Left hindlimb (tissue), 1 donor: ENCODE results near the gene SCN2B.

Experiments
- DNase-seq: peaks from one replicate; pipeline ENCODE4 v3.0.0-alpha.2; 2018

Gene SCN2B

DNA sequence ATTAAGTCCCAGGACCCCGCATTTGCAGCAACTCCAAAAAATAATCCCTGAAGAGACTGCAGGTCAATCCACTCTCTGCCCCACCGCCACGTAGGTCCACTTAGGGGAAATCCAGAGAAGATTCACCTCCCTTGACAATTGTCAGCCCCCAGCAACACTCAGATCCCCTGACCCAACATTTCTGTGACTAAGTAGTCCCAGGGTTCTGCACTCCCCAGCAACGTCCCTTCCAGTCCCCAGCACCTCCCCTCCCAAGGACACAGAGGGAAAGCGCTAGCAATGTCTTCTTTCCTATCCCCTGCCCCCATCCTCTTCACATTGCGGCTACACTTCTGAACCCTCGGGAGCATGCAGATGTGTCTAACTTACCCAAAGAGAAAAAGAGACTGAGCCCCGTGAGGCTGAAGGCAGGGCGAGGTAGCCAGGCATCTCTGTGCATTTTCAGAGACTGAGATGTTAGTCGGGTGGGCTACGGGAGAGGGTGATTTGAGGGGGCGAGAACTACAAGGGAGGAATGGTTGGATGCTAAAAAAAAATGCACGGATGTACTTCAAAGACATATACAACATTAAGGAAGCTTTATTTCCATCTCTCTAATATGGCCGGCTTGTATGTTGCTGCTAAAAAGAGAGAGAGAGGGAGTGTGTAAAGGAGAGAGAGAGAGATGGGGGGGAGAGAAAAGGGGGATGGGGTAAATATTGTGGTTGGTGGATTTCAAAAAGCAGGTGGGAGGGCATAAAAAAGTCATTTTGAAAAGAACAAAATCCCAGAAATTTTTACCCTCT is at the start of gene SCN2B:
Gene SCN2B (minus strand): TSS at position 647 of the 785 bp plus-strand sequence. CDS start 208 bp downstream, at position 439.
- DNase-seq, result no peak

GRCh38 chr11:118224511-118225188 is 48.2 kb upstream of the SCN2B start, which contains the start of gene JAML:
TSS of gene JAML (minus strand) at chr11:118225011. CDS start at chr11:118214866, 10,145 bp downstream.
- DNase-seq, result no peak

DNA sequence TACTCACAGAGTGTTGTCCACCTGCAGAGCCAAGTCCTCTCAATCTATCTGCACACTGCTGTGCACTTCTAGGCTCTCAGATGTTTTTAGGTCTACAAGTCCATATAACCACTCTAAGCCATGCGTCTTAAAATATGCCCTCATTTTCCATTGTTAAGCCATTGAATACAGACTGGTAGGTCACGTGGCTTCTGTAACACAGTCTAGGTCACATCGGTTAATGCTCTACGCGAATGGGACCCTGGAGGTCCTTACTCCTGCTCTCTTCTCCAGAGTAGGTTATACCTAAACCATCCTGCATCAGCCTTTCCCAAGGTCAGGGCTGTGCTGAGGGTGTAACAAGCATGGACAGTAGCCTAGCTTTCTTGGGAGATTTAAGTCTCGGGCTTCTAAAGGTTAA is 47.6 kb upstream of the SCN2B start:
- DNase-seq, result no peak

GRCh38 chr11:118223570-118223969 is 47.1 kb upstream of the SCN2B start:
- no peak for DNase-seq

GRCh38 chr11:118222437-118222836 is 46.0 kb upstream of the SCN2B start:
- DNase-seq, result no peak

- no peak for DNase-seq
These were observed 45.0 kb upstream of the SCN2B start for GRCh38 chr11:118221419-118221818.

DNA sequence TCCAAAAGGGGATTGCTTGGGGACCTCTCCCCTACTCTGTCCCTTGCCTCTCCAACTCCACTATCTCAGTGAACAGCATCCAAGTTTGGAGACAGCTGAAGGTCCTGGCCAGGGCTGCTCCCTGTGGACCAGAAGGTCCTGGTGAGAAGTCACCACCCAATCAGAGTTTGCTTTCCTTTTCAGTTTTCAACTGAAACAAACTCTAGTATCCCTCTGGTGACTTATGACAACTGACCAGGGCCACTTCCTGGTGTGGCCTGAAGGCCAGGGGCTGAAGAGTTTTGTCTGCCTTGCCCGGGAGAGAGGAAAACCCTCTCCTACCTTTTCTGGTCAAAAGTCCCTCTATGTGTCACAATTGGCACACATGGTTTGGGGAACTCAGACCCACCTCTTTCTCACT is 43.3 kb upstream of the SCN2B start:
- DNase-seq, result no peak

GRCh38 chr11:118219244-118219643 is 42.8 kb upstream of the SCN2B start:
- no peak for DNase-seq

DNA sequence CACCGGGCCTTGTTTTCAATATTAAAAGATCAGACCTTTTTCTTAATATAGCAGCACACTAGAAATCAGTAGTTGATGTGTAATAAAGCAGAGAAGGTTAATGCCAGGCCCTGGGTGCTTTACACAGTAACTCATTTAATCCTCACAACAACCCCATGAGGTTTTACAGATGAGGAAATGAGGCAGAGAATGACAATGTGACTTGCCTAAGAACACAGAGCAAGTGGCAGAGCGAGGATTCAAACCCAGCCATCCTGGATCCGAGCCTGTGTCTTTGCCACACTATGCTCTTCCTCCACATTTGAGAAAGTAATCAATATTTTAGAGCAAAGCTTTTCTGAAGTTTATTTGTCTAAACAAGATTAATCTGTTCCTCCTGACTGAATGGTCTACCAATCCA is 41.1 kb upstream of the SCN2B start:
- no peak for DNase-seq

DNA sequence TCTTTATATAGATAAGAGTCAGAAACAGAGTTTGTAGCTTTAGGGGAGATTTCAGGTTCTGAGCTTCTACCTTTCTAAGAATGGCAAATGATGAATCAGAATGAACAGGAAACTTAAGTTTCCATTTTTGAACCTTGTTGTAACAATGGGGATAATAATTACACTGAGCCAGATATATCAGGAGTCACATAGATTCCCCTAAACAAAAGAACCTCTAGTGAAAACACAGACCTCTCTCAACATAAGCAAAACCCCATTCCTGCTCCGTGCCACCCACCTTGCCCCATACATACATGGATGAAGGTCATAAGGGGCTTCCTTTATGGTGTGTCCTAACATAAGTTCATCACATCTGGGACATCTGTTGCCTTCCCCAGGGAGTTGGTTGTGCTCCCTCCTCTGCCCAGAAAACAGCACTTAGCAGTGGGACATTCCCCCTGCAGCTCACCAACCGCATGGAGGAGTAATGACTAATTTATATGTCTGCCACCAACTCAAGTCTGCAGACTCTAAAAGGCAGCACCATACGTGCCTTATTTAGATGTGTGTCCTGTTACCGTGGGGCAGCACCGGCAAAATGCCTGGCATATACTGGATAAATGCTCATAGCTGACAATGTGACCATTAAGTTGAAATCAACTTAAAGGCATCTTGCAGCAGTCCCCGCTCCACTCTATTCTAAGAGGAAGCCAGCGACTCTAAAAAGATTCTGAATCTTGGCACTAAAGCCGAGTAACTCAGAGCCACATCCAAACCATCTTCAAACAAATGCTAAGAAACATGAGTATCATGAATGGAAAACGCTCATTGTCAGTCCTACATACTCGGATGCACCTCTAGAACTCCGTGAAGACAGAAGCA is 40.4 kb upstream of the SCN2B start:
- no peak for DNase-seq

DNA sequence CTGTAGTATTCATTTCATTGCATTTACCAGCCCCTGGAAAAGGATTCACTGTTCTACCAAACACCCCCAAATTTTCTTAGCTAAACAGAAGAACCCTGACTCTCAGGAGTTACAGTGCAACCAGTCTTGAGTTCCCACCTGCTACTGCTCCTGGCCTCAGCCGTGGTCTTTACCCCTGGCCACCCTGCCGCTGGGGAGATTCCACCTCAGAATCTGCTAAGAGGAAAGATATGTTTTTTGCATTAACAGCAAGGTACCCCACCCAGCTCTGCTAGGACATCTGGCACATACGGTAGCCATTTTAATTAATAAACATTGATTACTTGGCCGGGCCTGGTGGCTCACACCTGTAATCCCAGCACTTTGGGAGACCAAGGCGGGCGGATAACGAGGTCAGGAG is 39.3 kb upstream of the SCN2B start:
- no peak for DNase-seq

DNA sequence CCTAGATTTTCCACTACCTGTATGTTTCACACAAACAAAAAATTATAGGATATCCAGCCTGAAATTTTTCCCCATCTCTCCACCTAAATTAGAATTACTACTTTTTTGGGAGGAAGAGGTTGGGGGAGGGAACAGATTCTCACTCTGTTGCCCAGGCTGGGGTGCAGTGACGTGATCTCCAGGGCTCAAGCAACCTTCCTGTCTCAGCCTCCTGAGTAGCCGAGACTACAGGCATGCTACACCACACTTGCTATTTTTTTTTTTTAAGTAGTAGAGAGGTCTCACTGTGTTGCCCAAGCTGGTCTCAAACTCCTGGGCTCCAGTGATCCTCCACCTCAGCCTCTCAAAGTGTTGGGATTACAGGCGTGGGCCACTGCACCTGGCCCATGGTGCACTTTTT is 38.8 kb upstream of the SCN2B start:
- DNase-seq, result no peak

DNA sequence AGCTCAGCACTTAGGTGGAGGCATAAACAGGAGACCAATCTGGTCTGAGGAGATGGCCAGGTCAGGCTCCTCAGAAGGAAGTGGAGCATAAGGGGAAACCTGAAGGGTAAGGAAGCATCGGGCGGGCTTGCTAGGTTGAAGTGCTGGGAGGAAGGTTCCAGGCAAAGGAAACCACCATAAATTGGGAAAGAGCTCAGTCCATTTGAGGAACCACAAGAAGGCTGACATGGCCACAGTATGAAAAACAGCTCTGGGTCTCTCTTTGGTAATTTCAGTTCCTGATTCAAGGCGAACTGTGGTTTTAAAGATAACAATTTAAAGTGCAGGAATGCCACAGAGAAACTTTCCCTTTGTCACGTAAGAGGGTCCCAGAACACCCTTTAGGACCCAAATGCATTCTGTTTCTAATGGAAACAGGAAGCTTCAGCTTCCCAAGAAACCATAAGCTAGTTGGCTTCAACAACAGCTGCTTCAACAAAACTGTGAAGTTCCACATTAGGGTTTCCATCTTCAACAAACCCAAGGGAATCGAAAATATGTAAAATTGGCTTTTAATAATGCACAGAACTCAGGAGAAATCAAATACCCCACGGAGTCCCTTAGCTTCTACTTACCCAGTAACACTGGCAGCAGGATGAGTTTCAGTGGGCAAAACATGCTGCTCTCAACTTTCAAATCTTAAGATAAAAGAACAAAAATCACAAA is 37.9 kb upstream of the SCN2B start:
- DNase-seq, result no peak

- DNase-seq, result no peak
These were observed 37.3 kb upstream of the SCN2B start for GRCh38 chr11:118213781-118214180.

- no peak for DNase-seq
These were observed 36.8 kb upstream of the SCN2B start for GRCh38 chr11:118213201-118213600.

DNA sequence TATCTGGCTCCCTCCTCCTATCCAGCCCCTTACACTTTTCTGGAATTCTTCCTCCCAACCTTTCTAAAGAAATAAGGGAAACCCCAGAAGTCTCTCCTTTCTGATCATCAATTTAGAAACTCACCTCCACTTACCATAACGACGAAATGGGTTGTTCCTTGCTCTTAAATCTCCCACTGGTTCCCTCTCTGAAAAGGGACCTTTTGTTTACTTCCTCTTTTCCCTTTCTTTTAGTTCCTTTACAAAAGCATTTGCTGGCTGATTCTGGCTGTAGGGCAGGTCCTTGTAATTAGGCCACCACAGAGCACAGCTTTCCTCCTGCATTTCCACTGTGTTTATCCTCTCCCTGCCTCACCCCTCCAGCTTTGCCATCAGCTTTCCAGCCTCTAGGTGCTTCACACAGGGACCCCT is 36.3 kb upstream of the SCN2B start:
- no peak for DNase-seq

DNA sequence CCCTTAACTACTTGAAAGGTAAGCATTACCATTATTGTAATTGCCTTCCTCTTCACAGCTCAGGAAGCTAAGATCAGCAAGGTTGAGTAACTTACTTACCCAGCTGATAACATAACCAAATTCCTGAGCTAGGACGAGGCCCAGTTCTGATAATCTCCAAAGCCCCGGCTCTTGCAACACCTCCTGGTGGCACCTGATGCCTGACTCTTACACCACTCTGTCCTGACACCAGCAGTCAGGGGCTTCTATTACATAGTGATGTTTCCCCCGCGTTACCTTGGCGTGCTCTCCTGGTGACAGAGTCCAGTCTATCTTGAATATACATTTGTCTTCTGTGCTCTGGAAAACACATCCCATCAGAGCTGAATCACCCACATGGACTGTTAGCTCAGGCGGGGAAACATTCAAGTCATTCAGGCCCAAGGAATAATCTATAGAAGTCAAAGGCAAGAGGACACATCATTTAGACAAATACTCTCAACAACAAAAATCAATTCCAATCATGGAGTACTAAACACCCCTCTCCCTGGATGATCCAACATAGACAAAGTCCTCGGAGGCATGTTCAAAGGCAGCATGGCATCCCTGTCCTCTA is 35.8 kb upstream of the SCN2B start:
- DNase-seq, result no peak

DNA sequence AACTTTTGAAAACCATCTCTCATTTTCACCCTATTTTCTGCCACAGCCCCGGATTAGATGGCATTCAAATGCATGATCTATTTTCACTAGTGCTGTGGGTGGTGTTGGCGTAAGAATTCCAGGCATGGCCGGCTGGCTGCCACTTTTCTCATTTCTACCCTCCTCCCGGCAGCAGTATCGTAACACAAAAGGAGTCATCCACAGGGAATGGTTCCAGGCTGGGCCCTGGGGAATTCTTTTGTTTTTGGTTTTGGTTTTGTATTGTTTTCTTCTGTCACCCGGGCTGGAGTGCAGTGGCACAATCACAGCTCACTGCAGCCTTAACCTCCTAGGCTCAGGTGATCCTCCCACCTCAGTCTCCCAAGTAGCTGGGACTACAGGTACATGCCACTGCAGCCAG is 34.6 kb upstream of the SCN2B start:
- DNase-seq, result no peak

DNA sequence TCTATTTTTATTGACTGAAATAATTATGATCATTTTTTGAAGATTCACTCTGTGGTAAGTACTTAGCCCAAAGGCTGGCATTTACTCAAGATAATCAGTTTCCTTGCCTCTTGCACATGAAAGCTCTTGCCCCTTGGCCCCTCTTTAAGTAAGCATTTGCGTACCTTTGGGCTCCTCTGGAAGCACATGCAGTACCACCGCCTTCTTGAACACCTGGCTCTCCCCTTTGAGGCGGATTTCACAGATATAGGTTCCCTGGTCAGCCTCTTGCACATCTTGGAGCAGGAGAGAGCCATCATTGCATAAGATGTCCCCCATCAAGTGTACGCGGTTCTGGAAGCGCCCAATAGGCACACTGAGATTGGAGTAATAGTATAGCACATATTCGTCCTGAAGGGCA is 33.9 kb upstream of the SCN2B start:
- no peak for DNase-seq

- DNase-seq, result no peak
These were observed 32.6 kb upstream of the SCN2B start for GRCh38 chr11:118209033-118209432.

DNA sequence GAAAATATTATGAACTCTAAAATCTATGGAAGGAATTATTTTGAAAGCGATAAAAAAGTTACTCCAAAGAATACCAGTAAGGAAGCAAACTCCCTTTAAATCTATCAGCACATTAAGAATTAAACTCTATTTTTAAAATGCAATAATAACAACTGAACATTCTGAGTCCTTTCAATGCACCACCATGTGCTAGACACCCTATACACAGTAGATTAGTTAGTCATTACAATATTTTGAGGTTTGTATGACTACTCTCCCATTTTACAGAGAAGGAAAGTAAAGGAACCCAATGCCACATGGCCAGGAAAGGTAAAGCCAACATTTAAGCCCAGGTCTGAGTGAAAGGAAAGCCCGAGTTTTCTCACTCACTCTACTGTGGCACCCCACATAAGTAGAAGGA is 30.6 kb upstream of the SCN2B start:
- DNase-seq, result no peak

DNA sequence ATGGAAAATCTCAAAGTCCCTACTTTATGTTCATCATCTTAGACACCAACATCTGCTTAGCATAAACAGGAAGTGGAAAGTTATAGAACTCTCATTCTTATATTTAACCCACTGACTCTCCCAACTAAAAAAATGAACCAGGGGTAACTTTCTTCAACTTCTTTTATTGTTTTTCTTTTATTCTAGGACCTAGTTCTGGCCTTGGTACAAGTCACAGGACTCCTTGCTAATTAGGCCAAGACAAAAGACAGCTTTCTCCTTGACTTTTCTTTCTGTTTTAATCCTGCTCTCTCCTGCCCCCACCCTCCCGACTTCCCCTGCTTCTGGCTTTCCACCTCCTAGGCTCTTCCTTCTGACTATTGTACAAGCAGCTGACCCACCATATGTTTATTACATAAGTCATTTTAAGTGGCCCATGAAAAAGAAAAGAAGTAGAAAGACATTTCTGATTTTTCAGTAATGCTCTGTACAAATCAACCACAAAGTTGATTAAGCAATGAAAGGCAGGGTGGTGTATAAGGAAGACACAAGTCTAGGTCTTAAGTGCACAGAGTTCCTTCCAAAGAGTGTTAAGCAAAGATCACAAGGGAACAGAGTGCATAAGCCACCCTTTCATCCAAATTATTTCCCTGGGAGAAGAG is 30.1 kb upstream of the SCN2B start:
- DNase-seq, result no peak
